ENCODE data around the gene SYDE2. TPM values are rescaled to one million over a fixed set of nuclear protein-coding genes. Genes with fewer than 3 reads are reported as not detected.
"Not testable (repeated sequence)": the region's sequence is repeated elsewhere in the genome, so short reads cannot be mapped to it uniquely, and the experiment has no call there.

Gene SYDE2
- total RNA-seq, 6 experiments from 2014 or later: 3.2 to 6.7 (median 4.4) TPM

DNA sequence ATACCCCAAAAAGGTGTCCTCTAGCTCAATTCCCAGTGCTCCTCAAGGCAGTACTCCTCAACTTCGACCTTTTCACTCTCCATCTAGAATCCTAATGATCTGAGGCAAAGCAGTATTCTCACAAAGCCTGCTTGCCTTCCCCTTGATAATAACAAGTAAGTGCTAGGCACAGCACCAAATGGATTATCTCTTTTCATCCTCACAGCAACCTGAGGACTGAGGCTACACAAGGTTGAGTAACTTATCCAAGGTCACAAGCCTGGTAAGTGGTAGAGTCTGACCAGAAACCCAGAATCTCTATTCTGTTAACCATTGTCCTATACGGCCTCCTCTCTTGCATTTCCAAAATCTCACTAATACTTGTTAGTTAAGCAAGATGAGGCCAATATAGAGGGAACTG, 5.1 kb downstream of the SYDE2 start:
- intact Hi-C loops (cut with DNase I): no loop called here

DNA sequence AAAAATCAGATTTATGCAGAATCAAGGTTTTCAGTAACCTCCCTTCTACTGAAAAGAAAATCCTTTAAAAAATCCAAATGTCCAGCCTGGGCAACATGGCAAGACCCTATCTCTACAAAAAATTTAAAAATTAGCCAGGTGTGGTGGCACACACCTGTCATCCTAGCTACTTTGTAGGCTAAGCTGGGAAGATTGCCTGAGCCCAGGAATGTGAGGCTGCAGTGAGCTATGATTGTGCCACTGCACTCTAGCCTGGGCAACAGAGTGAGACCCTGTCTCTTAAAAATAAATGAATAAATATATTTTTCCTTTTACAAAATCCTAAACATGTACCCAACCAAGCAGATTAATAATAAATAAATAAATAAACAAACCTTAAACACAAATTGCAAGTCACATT, 8.7 kb downstream of the SYDE2 start:
- H3K36me3 ChIP-seq; H3K4me1 ChIP-seq; H3K27me3 ChIP-seq; intact Hi-C loops (cut with DNase I); H3K4me3 ChIP-seq; ATAC-seq; H3K27ac ChIP-seq; DNase-seq; H3K9me3 ChIP-seq: not testable (repeated sequence)

More for the DNA sequence above, 5.1 kb downstream of the SYDE2 start:
- 64% methylated on average over 2 of the region's 2 CpGs for whole genome bisulfite sequencing (ENCODE audit: insufficient coverage, low coverage, low lambda C conversion rate, missing lambda C conversion rate)
- Histone ChIP-seq H3K4me1 (peaks cover 0 to 14% (median 5%) of the 10 kb centered on the region in 4 donors), H3K9me3 (no peaks in the 10 kb centered on the region), H3K27ac (no peak overlapping the region), H3K36me3 (no peaks in the 10 kb centered on the region), H3K27me3 (no peaks in the 10 kb centered on the region), H3K4me3 (no peak overlapping the region)
- DNase-seq (no peak), ATAC-seq (no peak)
- TF ChIP-seq, protein P1, sequence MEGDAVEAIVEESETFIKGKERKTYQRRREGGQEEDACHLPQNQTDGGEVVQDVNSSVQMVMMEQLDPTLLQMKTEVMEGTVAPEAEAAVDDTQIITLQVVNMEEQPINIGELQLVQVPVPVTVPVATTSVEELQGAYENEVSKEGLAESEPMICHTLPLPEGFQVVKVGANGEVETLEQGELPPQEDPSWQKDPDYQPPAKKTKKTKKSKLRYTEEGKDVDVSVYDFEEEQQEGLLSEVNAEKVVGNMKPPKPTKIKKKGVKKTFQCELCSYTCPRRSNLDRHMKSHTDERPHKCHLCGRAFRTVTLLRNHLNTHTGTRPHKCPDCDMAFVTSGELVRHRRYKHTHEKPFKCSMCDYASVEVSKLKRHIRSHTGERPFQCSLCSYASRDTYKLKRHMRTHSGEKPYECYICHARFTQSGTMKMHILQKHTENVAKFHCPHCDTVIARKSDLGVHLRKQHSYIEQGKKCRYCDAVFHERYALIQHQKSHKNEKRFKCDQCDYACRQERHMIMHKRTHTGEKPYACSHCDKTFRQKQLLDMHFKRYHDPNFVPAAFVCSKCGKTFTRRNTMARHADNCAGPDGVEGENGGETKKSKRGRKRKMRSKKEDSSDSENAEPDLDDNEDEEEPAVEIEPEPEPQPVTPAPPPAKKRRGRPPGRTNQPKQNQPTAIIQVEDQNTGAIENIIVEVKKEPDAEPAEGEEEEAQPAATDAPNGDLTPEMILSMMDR (IDR thresholded peaks at IDR 0.05): no peak
- no peak for TF ChIP-seq POLR2A (IDR thresholded peaks at IDR 0.05)

DNA sequence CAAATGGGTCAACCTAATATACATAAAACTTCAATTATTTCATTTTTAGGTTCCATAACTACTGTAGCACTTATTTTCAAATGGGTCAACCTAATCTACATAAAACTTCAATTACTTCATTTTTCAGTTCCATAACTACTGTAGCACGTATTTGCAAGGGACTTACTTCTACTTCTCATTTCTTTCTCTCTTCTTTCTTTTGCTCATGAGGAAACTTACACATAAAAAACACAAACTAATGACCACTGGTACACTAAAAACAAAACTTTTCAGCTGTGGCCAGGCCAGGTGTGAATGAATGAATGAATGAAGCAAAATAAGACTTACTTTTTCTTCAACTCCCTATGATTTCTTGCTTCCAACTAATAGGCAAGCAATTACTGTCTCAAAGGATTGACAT, 11.7 kb downstream of the SYDE2 start:
- ATAC-seq: no peak
- WGBS (ENCODE audit: insufficient coverage, low coverage, low lambda C conversion rate, missing lambda C conversion rate): 57% methylated on average over 1 of the region's 1 CpG

DNA sequence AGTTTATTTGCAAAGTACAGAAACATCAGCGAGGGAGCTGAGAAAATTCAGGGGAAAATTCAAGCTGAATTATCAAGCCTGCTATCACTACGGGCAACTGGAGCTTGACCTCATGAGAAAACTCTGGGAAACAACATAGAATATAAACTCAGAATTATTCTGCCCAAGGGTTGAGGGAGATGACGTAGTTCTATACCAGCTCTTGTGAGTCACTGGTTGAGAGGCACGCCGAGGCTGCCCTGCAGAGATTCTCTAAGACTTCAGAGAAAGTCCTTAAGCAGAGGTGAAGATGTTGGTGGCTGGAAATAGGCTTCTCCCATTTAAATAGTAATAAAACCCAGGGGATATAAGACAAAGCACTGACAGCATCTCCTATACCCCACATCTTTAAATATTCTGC, 12.3 kb downstream of the SYDE2 start:
- ATAC-seq (no peak), DNase-seq (no peak)
- H3K27me3 ChIP-seq: no peaks in the 10 kb centered on the region
- H3K4me3 ChIP-seq: no peak overlapping the region
- TF ChIP-seq, protein P1 (IDR thresholded peaks at IDR 0.05): no peak
- TF ChIP-seq POLR2A (IDR thresholded peaks at IDR 0.05): no peak
- 87% methylated on average over 5 of the region's 5 CpGs for WGBS (ENCODE audit: insufficient coverage, low coverage, low lambda C conversion rate, missing lambda C conversion rate)
- H3K9me3 ChIP-seq: no peaks in the 10 kb centered on the region
- H3K36me3 ChIP-seq: peaks cover 0 to 8% (median 3%) of the 10 kb centered on the region in 4 donors
- H3K27ac ChIP-seq: no peak overlapping the region
- intact Hi-C loops (cut with DNase I): no loop called here
- H3K4me1 ChIP-seq: peaks cover 0 to 3% (median 0%) of the 10 kb centered on the region in 4 donors

More for the DNA sequence above, 11.7 kb downstream of the SYDE2 start:
- Histone ChIP-seq H3K9me3 (no peaks in the 10 kb centered on the region), H3K4me1 (peaks cover 0 to 5% (median 0%) of the 10 kb centered on the region in 4 donors), H3K27ac (no peak overlapping the region), H3K36me3 (peaks cover 0 to 8% (median 3%) of the 10 kb centered on the region in 4 donors), H3K27me3 (no peaks in the 10 kb centered on the region), H3K4me3 (no peak overlapping the region)
- TF ChIP-seq, protein P1 (IDR thresholded peaks at IDR 0.05): no peak
- TF ChIP-seq POLR2A (IDR thresholded peaks at IDR 0.05): no peak
- intact Hi-C loops (cut with DNase I): no loop called here
- no peak for DNase-seq

DNA sequence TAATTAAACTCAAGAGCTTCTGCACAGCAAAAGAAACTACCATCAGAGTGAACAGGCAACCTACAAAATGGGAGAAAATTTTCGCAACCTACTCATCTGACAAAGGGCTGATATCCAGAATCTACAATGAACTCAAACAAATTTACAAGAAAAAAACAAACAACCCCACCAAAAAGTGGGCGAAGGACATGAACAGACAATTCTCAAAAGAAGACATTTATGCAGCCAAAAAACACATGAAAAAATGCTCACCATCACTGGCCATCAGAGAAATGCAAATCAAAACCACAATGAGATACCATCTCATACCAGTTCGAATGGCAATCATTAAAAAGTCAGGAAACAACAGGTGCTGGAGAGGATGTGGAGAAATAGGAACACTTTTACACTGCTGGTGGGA, 13.8 kb downstream of the SYDE2 start:
- DNase-seq; H3K4me1 ChIP-seq; H3K27me3 ChIP-seq; H3K4me3 ChIP-seq; ATAC-seq; H3K27ac ChIP-seq; H3K36me3 ChIP-seq; H3K9me3 ChIP-seq; intact Hi-C loops (cut with DNase I): not testable (repeated sequence)
- 90% methylated on average over 2 of the region's 3 CpGs for WGBS (ENCODE audit: insufficient coverage, low coverage, low lambda C conversion rate, missing lambda C conversion rate)

DNA sequence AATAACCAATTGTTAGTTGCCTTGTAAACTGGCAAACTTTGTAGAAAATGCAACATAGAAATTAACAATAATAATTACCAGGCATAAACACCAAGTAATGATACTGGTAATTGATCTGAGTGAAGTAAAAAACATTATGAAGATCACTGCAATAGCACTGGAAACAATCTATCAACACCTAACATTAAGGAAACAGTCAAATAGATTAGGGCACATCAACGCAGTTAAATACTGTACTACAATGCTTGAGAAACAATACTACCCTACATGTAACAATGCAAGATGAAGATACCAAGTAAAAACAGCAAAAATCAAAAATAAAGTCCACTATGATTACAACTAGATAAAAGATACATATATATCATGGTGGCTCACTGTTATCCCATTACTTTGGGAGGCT, 16.6 kb downstream of the SYDE2 start:
- no peaks in the 10 kb centered on the region for H3K9me3 ChIP-seq
- no peaks in the 10 kb centered on the region for H3K27me3 ChIP-seq
- ATAC-seq (no peak), DNase-seq (no peak)
- H3K4me1 ChIP-seq: no peaks in the 10 kb centered on the region
- H3K4me3 ChIP-seq: no peak overlapping the region
- no peak overlapping the region for H3K27ac ChIP-seq
- WGBS (ENCODE audit: insufficient coverage, low coverage, low lambda C conversion rate, missing lambda C conversion rate): 69% methylated on average over 1 of the region's 1 CpG
- TF ChIP-seq, protein P1 (IDR thresholded peaks at IDR 0.05): no peak
- no peak for TF ChIP-seq POLR2A (IDR thresholded peaks at IDR 0.05)
- H3K36me3 ChIP-seq: peaks cover 0 to under 1% (median 0%) of the 10 kb centered on the region in 4 donors
- intact Hi-C loops (cut with DNase I): no loop called here

Data from right lobe of liver (tissue), 6 donors.